GM19455 (cell line): ENCODE data around the gene FBXW8.
A peak's percentile ranks its signal among the peaks of the same experiment; 100 is the strongest.

Source experiments
- ATAC-seq: cut with Tn5 transposase; IDR thresholded peaks from one replicate; pipeline ENCODE4 v1.9.1; 2021; ENCODE audit not compliant: unreplicated experiment

The FBXW8 gene

GRCh38 chr12:116924558-116925453, 14.1 kb downstream of the FBXW8 start:
- ATAC-seq = peak; percentile 68

GRCh38 chr12:116926283-116927243, 15.8 kb downstream of the FBXW8 start:
- ATAC-seq = no peak

- no peak for ATAC-seq
Measured at GRCh38 chr12:116927244-116927940, 16.6 kb downstream of the FBXW8 start.

GRCh38 chr12:116928504-116928903, 17.8 kb downstream of the FBXW8 start:
- ATAC-seq = no peak

GRCh38 chr12:116929885-116930284, 19.1 kb downstream of the FBXW8 start:
- no peak for ATAC-seq

GRCh38 chr12:116931665-116932064, 20.9 kb downstream of the FBXW8 start:
- ATAC-seq = no peak

GRCh38 chr12:116933091-116933490, 22.3 kb downstream of the FBXW8 start:
- no peak for ATAC-seq

GRCh38 chr12:116933512-116934246, 22.9 kb downstream of the FBXW8 start:
- no peak for ATAC-seq

GRCh38 chr12:116934908-116935705, 24.4 kb downstream of the FBXW8 start:
- ATAC-seq = no peak

- no peak for ATAC-seq
Measured at GRCh38 chr12:116937640-116938039, 26.9 kb downstream of the FBXW8 start.

- ATAC-seq = no peak
Measured at GRCh38 chr12:116939734-116940133, 29.0 kb downstream of the FBXW8 start.

GRCh38 chr12:116941188-116941587, 30.4 kb downstream of the FBXW8 start:
- ATAC-seq = no peak

GRCh38 chr12:116943419-116944372, 32.9 kb downstream of the FBXW8 start:
- ATAC-seq = no peak

- ATAC-seq = no peak
Measured at GRCh38 chr12:116945886-116946550, 35.3 kb downstream of the FBXW8 start.

- no peak for ATAC-seq
Measured at GRCh38 chr12:116948298-116948697, 37.5 kb downstream of the FBXW8 start.

- ATAC-seq = no peak
Measured at GRCh38 chr12:116950628-116951325, 40.0 kb downstream of the FBXW8 start.

- no peak for ATAC-seq
Measured at GRCh38 chr12:116954710-116955381, 44.1 kb downstream of the FBXW8 start.
